ENCODE data around the gene SEC23A.
"Not testable (repeated sequence)": the region's sequence is repeated elsewhere in the genome, so short reads cannot be mapped to it uniquely, and the experiment has no call there.

SEC23A gene

DNA sequence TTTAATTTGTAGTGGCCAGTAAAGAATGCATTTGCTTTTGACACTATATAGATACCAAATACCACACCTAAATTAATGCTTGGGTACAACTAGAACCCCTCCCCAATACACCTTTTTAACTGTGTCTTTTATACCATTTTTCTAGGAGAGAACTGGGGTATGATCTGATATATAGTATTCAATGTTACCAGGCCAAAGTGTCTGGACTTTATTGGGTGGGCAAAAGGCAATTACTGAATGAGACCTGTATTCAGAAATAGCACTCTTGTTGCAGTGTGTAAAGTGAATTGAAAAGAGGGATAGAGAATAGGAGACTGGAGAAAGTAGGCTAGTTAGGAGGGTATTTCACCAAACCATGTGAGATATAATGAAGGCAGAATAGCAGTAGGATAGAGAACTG lies 74.4 kb downstream of the SEC23A start:
- DNase-seq, result no peak

DNA sequence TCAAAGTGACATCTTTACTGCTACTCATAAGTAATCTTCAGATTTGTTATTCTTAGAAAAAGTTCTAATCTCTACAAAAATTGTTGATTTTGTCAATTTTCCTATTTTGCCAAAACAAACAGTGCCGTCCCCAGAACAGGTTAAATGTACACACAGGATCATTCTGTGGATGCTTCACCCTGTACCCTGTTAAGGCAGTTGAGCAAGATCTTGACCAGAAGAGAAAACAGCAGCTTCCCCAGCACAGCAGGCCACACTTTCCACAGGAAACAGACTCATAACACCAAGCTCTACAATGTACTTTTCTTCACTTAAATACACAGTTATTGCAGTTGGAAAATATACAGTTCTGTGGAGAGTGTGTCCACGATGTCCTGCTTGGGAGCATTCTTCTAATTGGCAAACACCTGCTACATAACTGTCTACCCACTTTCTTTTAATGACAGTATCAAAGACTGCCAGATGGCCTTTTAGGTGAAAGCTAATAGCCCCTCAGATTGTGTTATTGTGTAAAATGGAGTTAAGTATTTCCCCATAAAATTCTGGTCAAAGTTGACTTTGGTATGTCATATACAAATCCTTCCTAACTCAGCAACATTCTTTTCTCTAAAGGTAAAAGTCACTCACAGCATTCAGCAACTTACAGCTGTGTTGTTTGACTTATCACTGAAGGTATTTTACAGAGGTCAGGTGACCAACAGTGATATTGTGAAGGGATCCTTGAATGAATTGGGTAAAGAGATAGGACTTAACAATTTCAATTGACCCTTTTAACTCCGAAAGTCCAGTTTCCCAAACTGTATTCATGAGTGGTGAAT lies 77.0 kb downstream of the SEC23A start:
- no peak for DNase-seq

- DNase-seq, result no peak
Observed at GRCh38 chr14:39025250-39025809, 77.7 kb downstream of the SEC23A start.

GRCh38 chr14:39023939-39024871 lies 78.8 kb downstream of the SEC23A start:
- no peak for DNase-seq

DNA sequence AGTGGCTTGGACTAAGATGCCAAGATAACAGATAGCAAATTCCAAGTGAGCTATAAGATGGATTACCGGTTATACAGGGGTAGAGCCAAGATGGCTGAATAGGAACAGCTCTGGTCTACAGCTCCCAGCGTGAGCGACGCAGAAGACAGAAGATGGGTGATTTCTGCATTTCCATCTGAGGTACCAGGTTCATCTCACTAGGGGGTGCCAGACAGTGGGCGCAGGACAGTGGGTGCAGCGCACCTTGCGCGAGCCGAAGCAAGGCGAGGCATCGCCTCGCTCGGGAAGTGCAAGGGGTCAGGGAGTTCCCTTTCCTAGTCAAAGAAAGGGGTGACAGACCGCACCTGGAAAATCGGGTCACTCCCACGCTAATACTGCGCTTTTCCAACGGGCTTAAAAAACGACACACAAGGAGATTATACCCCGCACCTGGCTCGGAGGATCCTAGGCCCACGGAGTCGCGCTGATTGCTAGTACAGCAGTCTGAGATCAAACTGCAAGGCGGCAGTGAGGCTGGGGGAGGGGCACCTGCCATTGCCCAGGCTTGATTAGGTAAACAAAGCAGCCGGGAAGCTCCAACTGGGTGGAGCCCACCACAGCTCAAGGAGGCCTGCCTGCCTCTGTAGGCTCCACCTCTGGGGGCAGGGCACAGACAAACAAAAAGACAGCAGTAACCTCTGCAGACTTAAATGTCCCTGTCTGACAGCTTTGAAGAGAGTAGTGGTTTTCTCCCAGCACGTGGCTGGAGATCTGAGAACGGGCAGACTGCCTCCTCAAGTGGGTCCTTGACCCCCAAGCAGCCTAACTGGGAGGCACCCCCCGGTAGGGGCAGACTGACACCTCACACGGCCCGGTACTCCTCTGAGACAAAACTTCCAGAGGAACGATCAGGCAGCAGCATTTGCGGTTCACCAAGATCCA lies 85.7 kb downstream of the SEC23A start:
- DNase-seq, result peak in 1 of 2 donors; percentile 2

DNA sequence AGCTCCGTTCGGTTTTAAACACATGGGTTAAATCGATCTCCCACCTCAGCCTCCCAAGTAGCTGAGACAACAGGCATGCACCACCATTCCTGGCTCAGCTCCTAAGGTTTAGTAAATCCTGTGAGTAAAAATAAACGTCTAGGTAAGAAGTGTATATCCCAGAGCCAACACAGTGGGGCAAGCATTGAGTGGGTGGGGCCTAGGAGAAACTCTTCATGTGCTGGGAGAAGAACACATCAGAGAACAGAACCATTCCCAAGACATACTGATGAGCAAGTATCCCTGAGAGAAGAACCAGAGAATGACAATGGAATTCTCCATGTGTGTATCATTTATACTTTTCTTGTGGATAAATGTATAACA lies 86.3 kb downstream of the SEC23A start:
- DNase-seq, result no peak

DNA sequence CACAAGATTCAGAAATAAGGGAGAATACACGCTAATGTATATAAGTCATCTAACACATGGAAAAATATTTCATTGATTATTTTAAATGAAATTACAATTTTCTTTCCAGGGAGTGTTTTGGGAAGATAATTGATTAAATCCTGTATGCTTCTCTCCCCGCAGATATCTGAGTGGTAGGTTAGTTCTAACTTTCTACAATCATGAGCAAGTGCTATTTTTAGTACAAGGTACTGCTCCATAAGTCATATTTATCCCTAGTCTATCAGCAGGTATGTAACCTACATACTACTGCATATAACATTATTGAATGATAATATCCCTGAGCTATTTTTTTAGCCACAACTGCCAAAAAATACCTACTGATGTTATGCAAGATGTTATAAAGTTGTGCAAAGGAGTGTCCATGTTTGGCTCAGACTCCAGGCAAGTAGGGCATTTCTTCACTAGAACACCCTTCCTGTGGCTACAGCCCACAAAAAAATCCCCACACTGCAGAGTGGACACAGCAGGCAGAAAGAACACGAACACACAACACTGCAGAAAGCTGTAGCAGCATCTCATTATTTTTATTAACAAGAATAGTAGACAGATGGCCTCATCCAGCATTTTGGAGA lies 87.0 kb downstream of the SEC23A start:
- no peak for DNase-seq

GRCh38 chr14:39015360-39015961 lies 87.6 kb downstream of the SEC23A start:
- peak in 1 of 2 donors; percentile 7 for DNase-seq

- DNase-seq, result no peak
Observed at GRCh38 chr14:39014460-39014859, 88.6 kb downstream of the SEC23A start.

DNA sequence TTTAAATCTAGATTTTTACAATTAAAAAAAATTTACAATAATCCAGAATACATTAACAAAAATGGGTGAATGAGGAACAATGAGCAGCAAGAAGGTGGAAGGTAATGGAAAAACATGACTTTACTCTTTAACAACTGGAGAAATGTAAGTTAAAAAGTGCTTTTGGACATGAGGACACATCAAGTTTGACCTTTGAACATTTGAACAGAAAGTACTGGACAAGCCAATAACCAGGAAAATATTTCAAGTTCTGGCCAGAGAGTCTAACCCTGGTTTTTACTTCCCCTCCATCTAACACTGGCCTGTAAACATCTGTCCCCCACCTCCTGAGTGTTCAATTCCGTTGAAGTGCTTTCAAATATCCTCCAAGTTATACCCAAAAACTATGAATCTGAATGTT lies 94.1 kb downstream of the SEC23A start:
- not testable (repeated sequence) for DNase-seq

GRCh38 chr14:39006721-39007410 lies 96.2 kb downstream of the SEC23A start:
- no peak for DNase-seq

- no peak for DNase-seq
Observed at GRCh38 chr14:39005044-39005880, 97.8 kb downstream of the SEC23A start.

GRCh38 chr14:38999949-39000348 lies 103.1 kb downstream of the SEC23A start:
- DNase-seq, result no peak

GRCh38 chr14:38994731-38995130 lies 108.3 kb downstream of the SEC23A start:
- no peak for DNase-seq

- no peak for DNase-seq
Observed at GRCh38 chr14:38993981-38994380, 109.1 kb downstream of the SEC23A start.

- DNase-seq, result no peak
Observed at GRCh38 chr14:38992067-38992844, 110.8 kb downstream of the SEC23A start.

DNA sequence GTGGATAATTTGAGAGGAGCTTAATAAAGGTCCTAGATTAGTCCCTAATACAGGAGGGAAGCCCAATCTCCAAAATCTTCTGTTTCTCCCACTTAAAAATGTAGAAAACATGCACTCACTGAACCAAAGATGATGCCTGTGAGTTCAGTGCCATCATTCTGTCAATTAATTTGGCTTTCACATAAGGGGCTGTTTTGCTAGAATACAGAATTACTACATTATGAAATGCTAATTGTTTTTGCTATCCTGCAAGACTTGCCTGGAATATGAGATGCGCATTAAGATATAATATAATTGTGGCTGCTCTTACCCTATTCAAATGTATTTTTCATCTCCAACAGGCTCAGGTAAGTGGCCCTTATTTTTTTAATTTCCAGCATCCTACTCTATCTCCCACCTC lies 111.7 kb downstream of the SEC23A start:
- DNase-seq, result no peak

DNA sequence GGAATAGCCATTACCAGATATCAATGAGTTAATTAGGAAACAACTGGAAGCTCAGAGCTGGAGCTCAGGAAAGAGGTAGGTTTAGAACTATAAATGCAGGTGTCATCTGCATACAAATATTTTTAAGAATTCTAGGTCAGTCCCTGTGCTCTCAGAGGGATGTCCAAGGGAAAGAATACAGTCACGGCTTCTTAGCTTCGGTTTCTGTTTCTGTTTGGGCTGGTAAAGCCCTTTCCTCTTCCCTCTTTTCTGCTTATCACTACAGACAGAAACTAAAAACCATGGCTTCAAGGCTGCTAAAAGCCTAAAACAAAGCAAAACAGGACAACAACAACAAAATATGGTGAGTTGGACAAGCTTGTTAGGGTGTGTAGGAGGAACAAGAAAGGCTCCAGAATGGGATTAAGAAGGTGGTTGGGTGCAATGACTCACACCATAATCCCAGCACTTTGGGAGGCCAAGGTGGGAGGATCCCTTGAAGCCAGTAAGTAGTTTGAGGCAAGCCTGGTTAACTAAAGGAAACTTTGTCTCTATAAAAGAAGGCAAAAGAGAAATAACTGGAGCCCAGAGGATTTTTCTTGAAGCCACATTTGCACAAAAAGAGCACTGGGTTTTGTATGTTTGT lies 113.0 kb downstream of the SEC23A start:
- peak in 1 of 2 donors; percentile 2 for DNase-seq

- DNase-seq, result no peak
Observed at GRCh38 chr14:38987781-38988180, 115.3 kb downstream of the SEC23A start.
